IMR-90 (cell line): Measurements from ENCODE around the gene FOXN4. TPM values are rescaled to one million over a fixed set of nuclear protein-coding genes. Genes with fewer than 3 reads are reported as not detected.

ENCODE experiments used
- ATAC-seq: fragments of 200-7000 bp; cut with Tn5 transposase; 2 replicates; pipeline ENCODE4 v1.9.1; 2020; ENCODE audit warnings: low read depth, mild to moderate bottlenecking, moderate library complexity
- BruUV-seq: library from RNA; stranded (reverse); fragments of 400-500 nt; replicated peaks from 2 replicates; lab custom pipeline; 2021; lab: Mats Ljungman, UMichigan
- CTCF ChIA-PET: fragments of 300-600 bp; formaldehyde crosslinking; extraction: SDS; loops from one replicate; lab custom pipeline; 2021; ENCODE audit warnings: antibody characterized with exemption; lab: Yijun Ruan, JAX
- POLR2A ChIA-PET: fragments of 300-600 bp; sonication (Branson Sonifier 250); formaldehyde crosslinking; loops from one replicate; lab custom pipeline; 2022; ENCODE audit warnings: antibody characterized with exemption; ENCODE audit not compliant: unreplicated experiment; lab: Charles Lee
- DNase-seq: peaks from one replicate; pipeline ENCODE4 v3.0.0; 2013
- H2AFZ ChIP-seq: replicated peaks from 2 replicates; pipeline ENCODE3; 2013; ENCODE audit warnings: low read length, mild to moderate bottlenecking; ENCODE audit not compliant: poor library complexity
- H2AK5ac ChIP-seq: 2 replicates; pipeline ENCODE4 v1.6.1; 2013; ENCODE audit warnings: low read depth, low read length, inconsistent platforms
- H2AK9ac ChIP-seq: replicated peaks from 2 replicates; pipeline ENCODE3; 2013; ENCODE audit warnings: mild to moderate bottlenecking, low read depth, low read length, moderate library complexity; ENCODE audit not compliant: poor library complexity
- H2BK120ac ChIP-seq: 2 replicates; pipeline ENCODE4 v1.6.1; 2013; ENCODE audit warnings: low read depth, low read length, inconsistent platforms
- H2BK15ac ChIP-seq: 3 replicates; pipeline ENCODE4 v1.6.1; 2013; ENCODE audit warnings: low read depth, low read length, inconsistent platforms
- H2BK20ac ChIP-seq: 2 replicates; pipeline ENCODE4 v1.6.1; 2013; ENCODE audit warnings: low read depth, mild to moderate bottlenecking, inconsistent platforms, low read length, moderate library complexity
- H2BK5ac ChIP-seq: 2 replicates; pipeline ENCODE4 v1.6.1; 2013; ENCODE audit warnings: mild to moderate bottlenecking, low read depth, low read length, inconsistent platforms; ENCODE audit not compliant: poor library complexity, severe bottlenecking
- H3K14ac ChIP-seq: replicated peaks from 2 replicates; pipeline ENCODE4 v1.6.1; 2013; ENCODE audit warnings: low read depth, low read length, inconsistent platforms
- H3K18ac ChIP-seq: 2 replicates; pipeline ENCODE4 v1.6.1; 2013; ENCODE audit warnings: low read depth, low read length, control low read depth
- H3K23ac ChIP-seq: 2 replicates; pipeline ENCODE4 v1.6.1; 2013; ENCODE audit warnings: low read depth, low read length, inconsistent platforms
- H3K27ac ChIP-seq: 2 replicates; pipeline ENCODE4 v1.5.1; 2013; ENCODE audit warnings: mild to moderate bottlenecking, control low read depth, low read length; ENCODE audit not compliant: insufficient read depth
- H3K27me3 ChIP-seq: 2 replicates; pipeline ENCODE4 v1.6.1; 2013; ENCODE audit warnings: low read length; ENCODE audit not compliant: control insufficient read depth, insufficient read depth
- H3K36me3 ChIP-seq: 2 replicates; pipeline ENCODE4 v1.6.1; 2013; ENCODE audit warnings: low read length, mixed read lengths; ENCODE audit not compliant: control insufficient read depth, insufficient read depth
- H3K4ac ChIP-seq: 2 replicates; pipeline ENCODE4 v1.6.1; 2013; ENCODE audit warnings: low read depth, low read length, inconsistent platforms
- H3K4me1 ChIP-seq: 2 replicates; pipeline ENCODE4 v1.6.1; 2013; ENCODE audit warnings: low read length, mixed read lengths; ENCODE audit not compliant: control insufficient read depth, insufficient read depth
- H3K4me2 ChIP-seq: 2 replicates; pipeline ENCODE4 v1.6.1; 2013; ENCODE audit warnings: low read depth, mild to moderate bottlenecking, control low read depth, low read length, moderate library complexity
- H3K4me3 ChIP-seq: 2 replicates; pipeline ENCODE4 v1.5.1; 2013; ENCODE audit warnings: low read depth, mild to moderate bottlenecking, control low read depth, low read length, moderate library complexity; ENCODE audit not compliant: insufficient read depth
- H3K56ac ChIP-seq: 2 replicates; pipeline ENCODE4 v1.6.1; 2013; ENCODE audit warnings: low read length, inconsistent platforms; ENCODE audit not compliant: insufficient read depth; ENCODE audit errors: extremely low read depth
- H3K79me1 ChIP-seq, 2 experiments: 2 replicates each; pipeline ENCODE4 v1.6.1; 2013; ENCODE audit warnings: low read length in 2 of 2, inconsistent platforms in 1 of 2, low read depth in 1 of 2
- H3K9ac ChIP-seq: 2 replicates; pipeline ENCODE4 v1.6.1; 2013; ENCODE audit warnings: low read depth, low read length, control low read depth
- H3K9me1 ChIP-seq: 2 replicates; pipeline ENCODE4 v1.6.1; 2013; ENCODE audit warnings: low read length, inconsistent platforms; ENCODE audit not compliant: insufficient read depth
- H3K9me3 ChIP-seq: 2 replicates; pipeline ENCODE4 v1.6.1; 2013; ENCODE audit warnings: low read length; ENCODE audit not compliant: control insufficient read depth, insufficient read depth
- H4K20me1 ChIP-seq: 2 replicates; pipeline ENCODE4 v1.6.1; 2013; ENCODE audit warnings: low read length, inconsistent platforms; ENCODE audit not compliant: insufficient read depth
- H4K5ac ChIP-seq: 2 replicates; pipeline ENCODE4 v1.6.1; 2013; ENCODE audit warnings: mild to moderate bottlenecking, low read depth, low read length, control low read depth
- H4K8ac ChIP-seq, 2 experiments: 2 replicates each; pipeline ENCODE4 v1.6.1; 2013; ENCODE audit warnings: low read depth in 2 of 2, low read length in 2 of 2, control low read depth in 1 of 2, inconsistent platforms in 1 of 2
- H4K91ac ChIP-seq: 2 replicates; pipeline ENCODE4 v1.6.1; 2013; ENCODE audit warnings: low read depth, low read length, inconsistent platforms; ENCODE audit not compliant: insufficient read depth
- CHD1 ChIP-seq: IDR thresholded peaks from 2 replicates; pipeline ENCODE4 v1.6.1; 2012; ENCODE audit warnings: low read depth, low read length, improper control_type of control experiment
- MAFK ChIP-seq: IDR thresholded peaks from 2 replicates; pipeline ENCODE4 v1.6.1; 2012; ENCODE audit warnings: low read depth, low read length, improper control_type of control experiment
- NFE2L2 ChIP-seq: fragments of 150-350 bp; IDR thresholded peaks from 2 replicates; pipeline ENCODE4 v1.6.1; 2016; ENCODE audit warnings: low read depth, mild to moderate bottlenecking, low read length
- RAD21 ChIP-seq: IDR thresholded peaks from 2 replicates; pipeline ENCODE4 v1.6.1; 2012; ENCODE audit warnings: low read length, improper control_type of control experiment
- WGBS, 2 experiments: methylation state at CpG; one replicate each; pipeline versions ENCODE4 v1.1.5 to v1.1.7; 2013; ENCODE audit warnings: missing lambda C conversion rate in 2 of 2; ENCODE audit not compliant: insufficient read length in 1 of 2; ENCODE audit errors: extremely low coverage in 2 of 2; 5-methylcytosine and 5-hydroxymethylcytosine counted together
- dilution Hi-C: fragments of 300-500 bp; cut with HindIII; formaldehyde crosslinking; loops from one replicate; pipeline ENCODE4 v1.14.3; 2018; ENCODE audit warnings: low sequenced_read_pairs; ENCODE audit not compliant: unreplicated experiment
- in situ Hi-C: fragments of 300-500 bp; cut with MboI; formaldehyde crosslinking; loops from 3 replicates; pipeline ENCODE4 v1.14.3; 2019; ENCODE audit warnings: low sequenced_read_pairs, inconsistent platforms, mixed read lengths
- intact Hi-C: fragments of 100-400 bp; cut with micrococcal nuclease; formaldehyde crosslinking; loops from 2 replicates; pipeline ENCODE4 v1.10.0; 2022
- polyA plus RNA-seq, 3 experiments: library from polyadenylated mRNA; depleted of rRNA; stranded (reverse); fragments of >200 nt; gene quantifications; 2 replicates each; pipeline ENCODE4 v1.2.3, GENCODE V29; 2012; ENCODE audit warnings: low replicate concordance in 1 of 3
- total RNA-seq: library from RNA; depleted of rRNA; stranded (reverse); fragments of >200 nt; gene quantifications from 2 replicates; pipeline ENCODE4 v1.2.3, GENCODE V29; 2012

FOXN4 gene
- total and polyA plus RNA-seq, 2 of the 4 experiments (the other 2 are of a cell fraction): not detected

GRCh38 chr12:109239691-109240090, 69.4 kb downstream of the FOXN4 start:
- H3K4me1 ChIP-seq: no peaks in the 10 kb centered on the region
- H2AFZ ChIP-seq: no peak overlapping the region
- no peaks in the 10 kb centered on the region for H4K20me1 ChIP-seq
- TF ChIP-seq CHD1: no peak
- no peak for TF ChIP-seq NFE2L2
- no peak for TF ChIP-seq RAD21
- no peak for TF ChIP-seq MAFK
- H3K27ac ChIP-seq: no peak overlapping the region
- H3K18ac ChIP-seq: no peak overlapping the region
- dilution Hi-C loops: no loop called here
- CTCF ChIA-PET: no interaction called here
- POLR2A ChIA-PET: no interaction called here
- no peak overlapping the region for H3K23ac ChIP-seq
- no peak overlapping the region for H4K91ac ChIP-seq
- H3K79me1 ChIP-seq: no peaks in the 10 kb centered on the region
- 95% methylated on average over 4 of the region's 11 CpGs; no CpG with 5 or more reads in 1 of the 2 experiments for WGBS, 2 experiments
- no peak overlapping the region for H3K4me3 ChIP-seq
- BruUV-seq: no TSS peak
- no peak overlapping the region for H2BK5ac ChIP-seq
- no peak overlapping the region for H3K9ac ChIP-seq
- H3K9me1 ChIP-seq: no peaks in the 10 kb centered on the region
- H3K14ac ChIP-seq: no peak overlapping the region
- H3K4me2 ChIP-seq: no peak overlapping the region
- peaks cover 19% of the 10 kb centered on the region for H3K36me3 ChIP-seq
- no peak overlapping the region for H4K8ac ChIP-seq
- DNase-seq: no peak
- H2BK120ac ChIP-seq: no peak overlapping the region
- H2AK9ac ChIP-seq: no peak overlapping the region
- no peaks in the 10 kb centered on the region for H3K9me3 ChIP-seq
- no peak overlapping the region for H4K5ac ChIP-seq
- intact Hi-C loops: no loop called here
- no peak overlapping the region for H2BK15ac ChIP-seq
- no peak overlapping the region for H3K4ac ChIP-seq
- H3K56ac ChIP-seq: no peak overlapping the region
- no peak overlapping the region for H2BK20ac ChIP-seq
- H3K27me3 ChIP-seq: no peaks in the 10 kb centered on the region
- no peak overlapping the region for H2AK5ac ChIP-seq
- in situ Hi-C loops: no loop called here
- ATAC-seq: no peak
